Measurements from ENCODE around the gene PIGS.

- TF ChIP-seq POLR2A (IDR thresholded peaks at IDR 0.05; ENCODE audit: low read depth, low read length) (no peak), POLR2AphosphoS5 (IDR thresholded peaks at IDR 0.05; ENCODE audit: low read depth, low read length) (no peak)
Observed at GRCh38 chr17:28620010-28620409, 48.7 kb upstream of the PIGS start.
